ENCODE data around the gene ZMYND11.
"Not testable (repeated sequence)": the region's sequence is repeated elsewhere in the genome, so short reads cannot be mapped to it uniquely, and the experiment has no call there.

The ZMYND11 gene

DNA sequence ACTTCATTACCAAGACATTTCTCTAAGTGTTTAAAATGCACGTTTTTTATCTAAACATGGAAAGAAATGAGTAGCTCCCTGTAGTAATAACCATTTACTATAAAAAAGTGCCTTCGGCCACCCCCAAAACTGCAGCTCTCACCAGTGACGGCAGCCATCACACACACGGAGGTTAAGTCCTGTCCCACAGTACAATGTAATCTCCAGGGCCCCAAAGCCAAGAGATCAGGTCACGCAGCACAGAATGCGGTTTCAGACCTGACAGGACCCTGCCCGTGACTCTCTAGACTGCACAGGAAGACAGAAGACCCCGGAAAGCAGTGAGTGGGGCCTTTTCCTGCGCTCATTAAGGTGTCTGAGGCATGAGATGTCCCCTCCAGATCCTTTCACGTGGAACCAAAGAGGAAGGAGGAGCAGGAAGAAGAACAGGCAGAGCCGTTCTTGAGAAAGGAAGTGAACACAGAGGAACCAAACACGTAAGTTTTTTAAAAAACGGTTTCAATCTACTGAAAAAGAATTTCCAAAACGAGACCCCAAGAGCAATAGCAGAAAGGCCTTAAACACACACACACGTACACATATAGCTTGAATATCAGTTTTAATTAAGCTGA lies 125.7 kb downstream of the ZMYND11 start:
- peak; percentile 62 for DNase-seq

DNA sequence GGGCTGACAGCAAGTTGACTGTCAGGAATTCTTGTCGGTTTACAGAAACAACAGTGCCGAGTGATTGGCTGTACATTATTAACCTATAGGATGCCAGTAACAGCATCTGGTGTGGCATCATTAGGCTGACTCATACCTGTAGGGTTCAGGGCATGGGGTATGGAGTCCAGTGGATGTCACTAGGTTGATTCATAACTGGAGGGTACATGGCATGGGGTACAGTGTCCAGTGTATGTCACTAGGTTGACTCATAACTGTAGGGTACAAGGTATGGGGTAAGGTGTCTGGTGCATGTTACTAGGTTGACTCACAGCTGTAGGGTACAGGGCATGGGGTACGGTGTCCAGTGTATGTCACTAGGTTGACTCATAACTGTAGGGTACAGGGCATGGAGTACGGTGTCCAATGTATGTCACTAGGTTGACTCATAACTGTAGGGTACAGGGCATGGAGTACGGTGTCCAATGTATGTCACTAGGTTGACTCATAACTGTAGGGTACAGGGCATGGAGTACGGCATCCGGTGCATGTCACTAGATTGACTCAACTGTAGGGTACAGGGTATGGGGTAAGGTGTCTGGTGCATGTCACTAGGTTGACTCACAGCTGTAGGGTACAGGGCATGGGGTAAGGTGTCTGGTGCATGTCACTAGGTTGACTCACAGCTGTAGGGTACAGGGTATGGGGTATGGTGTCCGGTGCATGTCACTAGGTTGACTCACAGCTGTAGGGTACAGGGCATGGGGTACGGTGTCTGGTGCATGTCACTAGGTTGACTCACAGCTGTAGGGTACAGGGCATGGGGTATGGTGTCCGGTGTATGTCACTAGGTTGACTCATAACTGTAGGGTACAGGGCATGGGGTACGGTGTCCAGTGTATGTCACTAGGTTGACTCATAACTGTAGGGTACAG lies 129.2 kb downstream of the ZMYND11 start:
- DNase-seq: not testable (repeated sequence)

DNA sequence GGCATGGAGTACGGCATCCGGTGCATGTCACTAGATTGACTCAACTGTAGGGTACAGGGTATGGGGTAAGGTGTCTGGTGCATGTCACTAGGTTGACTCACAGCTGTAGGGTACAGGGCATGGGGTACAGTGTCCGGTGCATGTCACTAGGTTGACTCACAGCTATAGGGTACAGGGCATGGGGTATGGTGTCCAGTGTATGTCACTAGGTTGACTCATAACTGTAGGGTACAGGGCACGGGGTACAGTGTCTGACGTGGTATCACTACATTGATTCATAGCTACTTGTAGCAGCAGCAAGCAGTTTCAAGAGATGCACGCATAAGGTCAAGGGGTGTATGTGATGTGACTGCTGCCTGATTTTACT lies 129.8 kb downstream of the ZMYND11 start:
- DNase-seq: not testable (repeated sequence)

DNA sequence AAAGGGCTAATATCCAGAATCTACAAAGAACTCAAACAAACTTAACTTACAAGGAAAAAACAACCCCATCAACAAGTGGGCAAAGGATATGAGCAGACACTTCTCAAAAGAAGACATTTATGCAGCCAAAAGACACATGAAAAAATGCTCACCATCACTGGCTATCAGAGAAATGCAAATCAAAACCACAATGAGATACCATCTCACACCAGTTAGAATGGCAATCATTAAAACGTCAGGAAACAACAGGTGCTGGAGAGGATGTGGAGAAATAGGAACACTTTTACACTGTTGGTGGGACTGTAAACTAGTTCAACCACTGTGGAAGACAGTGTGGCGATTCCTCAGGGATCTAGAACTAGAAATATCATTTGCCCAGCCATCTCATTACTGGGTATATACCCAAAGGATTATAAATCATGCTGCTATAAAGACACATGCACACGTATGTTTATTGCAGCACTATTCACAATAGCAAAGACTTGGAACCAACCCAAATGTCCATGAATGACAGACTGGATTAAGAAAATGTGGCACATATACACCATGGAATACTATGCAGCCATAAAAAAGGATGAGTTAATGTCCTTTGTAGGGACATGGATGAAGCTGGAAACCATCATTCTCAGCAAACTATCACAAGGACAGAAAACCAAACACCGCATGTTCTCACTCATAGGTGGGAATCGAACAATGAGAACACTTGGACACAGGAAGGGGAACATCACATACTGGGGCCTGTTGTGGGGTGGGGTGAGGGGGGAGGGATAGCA lies 130.7 kb downstream of the ZMYND11 start:
- DNase-seq: not testable (repeated sequence)

DNA sequence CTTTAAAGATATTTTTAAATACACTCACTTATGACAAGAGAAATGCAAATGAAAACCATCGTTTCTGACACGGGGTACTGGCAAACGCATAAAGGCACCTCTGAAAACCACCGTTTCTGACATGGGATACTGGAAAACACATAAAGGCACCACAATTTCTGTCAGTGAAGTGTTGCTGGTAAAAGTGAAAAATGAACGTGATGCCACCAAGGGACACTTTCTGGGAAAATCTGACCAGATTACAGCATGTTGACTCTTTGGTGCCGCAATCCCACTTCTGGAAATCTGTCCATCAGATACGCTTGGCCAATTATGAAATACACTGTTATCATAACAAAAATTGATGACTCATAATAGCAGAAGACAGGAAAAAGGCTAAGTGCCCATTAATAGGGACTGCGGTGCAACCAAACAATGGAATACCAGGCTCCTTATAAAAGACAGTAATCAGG lies 131.7 kb downstream of the ZMYND11 start:
- DNase-seq: no peak

DNA sequence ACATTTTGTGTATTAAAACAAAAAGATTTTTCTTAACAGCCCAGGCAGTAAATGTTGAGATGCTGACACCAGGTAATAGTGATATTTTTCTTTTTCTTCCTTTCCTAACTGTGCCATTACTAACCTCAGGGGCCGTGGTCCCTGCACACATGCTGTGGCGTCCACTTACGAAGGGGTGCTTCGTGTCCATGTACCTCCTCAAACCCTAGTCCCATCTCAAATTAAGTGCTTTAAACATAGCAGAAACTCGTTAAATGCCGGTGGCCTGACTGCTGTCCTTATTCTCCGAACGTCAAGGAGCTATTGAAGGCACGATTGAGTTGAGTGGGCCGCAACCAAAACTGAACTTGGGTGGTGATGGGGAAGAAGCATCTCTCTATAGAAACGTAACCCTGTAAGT lies 132.4 kb downstream of the ZMYND11 start:
- DNase-seq: no peak

DNA sequence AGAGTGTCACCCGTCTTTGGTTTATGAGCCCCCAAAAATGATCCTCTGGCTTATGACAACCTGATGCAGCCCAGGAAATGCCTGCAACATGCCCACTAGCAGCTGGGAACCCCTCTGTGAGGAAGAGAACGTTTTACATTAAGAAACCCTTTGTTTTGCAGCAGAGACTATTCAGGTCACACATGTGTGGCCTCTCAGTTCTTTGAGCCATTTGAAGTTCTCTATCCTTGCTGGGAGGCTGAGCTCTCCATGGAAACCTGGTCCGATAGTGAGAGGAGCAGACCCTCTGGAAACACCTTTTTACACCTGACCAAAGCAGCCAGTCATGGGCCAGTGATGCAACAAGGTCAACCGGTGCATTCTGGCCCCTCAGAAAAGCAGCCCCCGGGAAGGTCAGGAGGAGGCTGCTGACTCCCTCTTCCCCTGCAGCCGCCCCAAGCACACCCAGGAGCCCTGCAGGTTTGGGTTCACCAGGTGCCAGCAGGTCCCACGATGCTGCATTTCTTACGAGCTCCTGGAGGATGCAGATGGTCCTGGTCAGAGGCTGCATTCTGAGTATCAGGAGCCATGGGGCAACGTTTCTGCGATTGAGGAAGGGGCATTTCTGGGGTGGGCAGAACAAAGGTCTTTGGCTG lies 134.3 kb downstream of the ZMYND11 start:
- DNase-seq: no peak

DNA sequence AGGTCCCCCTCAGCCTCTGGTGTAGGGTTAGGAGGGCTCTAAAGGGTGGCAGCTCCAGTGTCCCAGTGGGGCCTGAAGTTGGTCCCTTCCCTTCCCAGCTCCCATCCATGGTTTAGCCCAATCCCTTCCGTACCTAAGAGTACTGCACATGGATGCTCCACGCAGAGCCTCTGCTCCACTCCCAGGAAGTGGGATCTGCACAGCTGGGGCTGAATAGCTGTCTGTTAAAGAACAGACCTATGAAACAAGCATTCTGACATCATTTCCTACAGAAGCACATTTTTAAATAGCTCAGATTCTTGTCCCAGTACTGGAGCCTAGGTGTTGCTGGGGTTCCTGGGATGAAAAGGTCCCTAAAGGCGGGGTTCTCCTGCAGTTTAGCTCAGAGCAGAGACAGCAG lies 135.9 kb downstream of the ZMYND11 start:
- no peak for DNase-seq

DNA sequence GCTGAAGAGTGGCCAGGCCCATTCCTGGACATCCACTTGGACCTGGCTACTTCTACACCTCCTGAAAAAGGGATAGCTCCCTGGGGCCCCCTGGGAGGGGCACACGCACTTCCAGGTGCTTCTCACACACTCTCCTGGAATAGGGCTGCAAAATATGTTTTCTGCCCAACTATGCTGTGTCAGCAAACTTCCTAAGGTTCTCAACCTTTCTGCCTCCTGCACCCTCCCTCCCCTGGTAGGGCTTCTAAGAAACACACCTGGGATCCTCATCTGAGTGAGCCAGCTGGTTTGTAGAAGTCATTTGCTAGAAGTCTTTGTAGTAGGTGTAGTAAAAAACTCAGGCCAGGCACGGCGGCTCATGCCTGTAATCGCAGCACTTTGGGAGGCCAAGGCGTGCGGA lies 136.5 kb downstream of the ZMYND11 start:
- DNase-seq: no peak

DNA sequence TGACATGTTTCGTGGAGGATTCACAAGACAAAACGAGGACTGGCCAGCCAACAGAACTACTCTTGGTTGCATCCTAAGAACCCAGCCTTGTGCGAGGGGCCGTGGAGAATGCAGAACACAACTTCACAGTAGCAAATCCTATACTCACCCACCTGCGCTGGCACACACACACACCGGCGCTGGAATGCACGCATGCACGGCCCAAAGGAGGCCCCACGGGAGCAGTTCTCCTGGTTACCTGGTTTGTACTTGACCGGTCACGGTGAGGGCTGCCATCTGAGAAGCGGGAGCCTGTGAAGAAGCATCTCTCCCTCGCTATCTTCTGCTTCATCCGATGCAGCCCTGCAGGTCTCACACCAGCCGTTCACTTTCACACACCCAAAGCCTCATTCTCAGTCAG lies 137.8 kb downstream of the ZMYND11 start:
- no peak for DNase-seq

DNA sequence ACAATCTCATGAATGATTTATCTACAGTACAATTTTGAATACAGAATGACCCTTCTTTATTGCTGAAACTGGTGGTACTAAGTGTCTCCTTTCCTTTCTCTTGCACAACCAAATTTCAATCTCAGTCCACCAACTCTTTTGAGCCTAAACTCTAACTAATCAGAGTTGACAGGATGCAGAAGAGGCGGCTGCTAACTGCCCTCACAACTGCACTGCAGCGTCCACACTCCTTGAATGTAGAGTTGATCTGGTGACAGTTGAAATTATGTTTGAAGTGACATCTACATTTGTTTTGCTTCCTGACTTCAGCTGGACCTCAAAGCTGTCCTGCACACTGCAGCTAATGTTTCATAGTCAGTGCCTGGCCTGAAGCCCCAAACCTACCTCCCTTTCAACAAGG lies 139.6 kb downstream of the ZMYND11 start:
- DNase-seq: no peak

DNA sequence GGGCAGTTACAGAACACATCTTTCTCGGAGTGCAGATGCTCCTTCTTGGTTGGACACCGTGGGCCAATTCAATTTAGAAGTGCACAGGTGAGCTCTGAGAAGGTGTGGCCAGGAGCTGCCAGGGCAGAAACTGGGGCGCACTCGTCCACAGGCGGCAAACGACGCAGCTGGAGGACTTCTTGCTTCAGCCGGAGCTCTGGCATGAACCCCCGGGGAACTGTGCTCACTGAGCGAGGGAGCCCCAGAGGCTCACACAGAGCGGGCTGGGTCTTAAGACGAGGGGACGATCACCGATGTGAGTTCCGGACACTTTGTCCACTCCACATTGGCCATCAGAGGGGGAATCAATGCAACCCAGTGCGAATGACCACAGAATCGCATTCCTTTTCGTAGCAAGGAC lies 140.4 kb downstream of the ZMYND11 start:
- no peak for DNase-seq

DNA sequence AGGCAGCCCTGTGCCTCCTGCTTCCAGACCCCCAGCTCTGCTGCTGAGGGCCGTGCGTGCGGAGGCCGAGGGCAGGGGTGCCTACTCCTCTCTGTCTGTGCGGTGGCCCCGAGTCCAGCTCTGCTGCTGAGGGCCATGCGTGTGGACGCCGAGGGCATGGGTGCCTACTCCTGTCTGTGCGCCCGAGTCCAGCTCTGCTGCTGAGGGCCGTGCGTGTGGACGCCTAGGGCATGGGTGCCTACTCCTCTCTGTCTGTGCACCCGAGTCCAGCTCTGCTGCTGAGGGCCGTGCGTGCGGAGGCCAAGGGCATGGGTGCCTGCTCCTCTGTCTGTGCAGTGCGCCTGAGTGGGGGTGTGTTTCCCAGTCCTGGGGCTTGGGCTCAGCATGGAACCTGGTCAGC lies 142.7 kb downstream of the ZMYND11 start:
- DNase-seq: no peak

DNA sequence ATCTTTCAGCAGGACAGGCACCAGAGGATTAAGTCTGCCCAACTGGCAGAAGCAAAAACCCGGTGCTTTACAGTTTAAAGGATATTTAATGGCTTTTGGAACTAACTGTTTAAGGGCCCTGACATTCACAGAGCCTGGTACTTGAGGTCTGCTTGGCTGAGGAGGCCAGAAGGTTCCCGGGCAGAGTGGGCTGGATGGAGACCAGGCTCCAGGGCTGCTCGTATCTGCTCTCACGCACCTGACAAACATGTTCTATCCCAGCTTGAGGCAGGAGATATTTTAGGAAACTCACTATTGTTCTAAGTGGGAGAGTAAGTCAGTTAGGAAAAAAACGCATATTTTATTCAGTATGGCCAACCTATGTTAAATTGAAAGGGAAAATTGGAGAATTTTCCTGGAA lies 143.5 kb downstream of the ZMYND11 start:
- no peak for DNase-seq

DNA sequence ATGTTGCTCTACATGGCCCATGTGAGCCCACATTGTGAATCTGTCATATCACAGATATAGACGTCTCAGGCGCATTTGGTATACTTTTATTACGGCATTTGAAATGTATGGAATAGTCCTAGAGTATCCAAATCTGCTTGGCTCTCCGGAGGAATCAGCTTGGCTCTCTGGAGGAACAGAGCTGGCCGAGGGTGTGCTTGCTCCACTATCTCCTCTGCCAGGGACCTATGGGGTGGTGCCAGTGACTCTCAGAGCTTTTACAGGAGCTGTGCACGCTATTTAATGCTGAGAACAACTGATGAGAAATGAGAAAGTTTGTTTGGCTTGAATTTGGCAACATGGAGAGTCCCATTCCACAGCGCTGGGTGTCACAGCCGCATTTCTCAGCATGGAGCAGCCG lies 144.0 kb downstream of the ZMYND11 start:
- no peak for DNase-seq

DNA sequence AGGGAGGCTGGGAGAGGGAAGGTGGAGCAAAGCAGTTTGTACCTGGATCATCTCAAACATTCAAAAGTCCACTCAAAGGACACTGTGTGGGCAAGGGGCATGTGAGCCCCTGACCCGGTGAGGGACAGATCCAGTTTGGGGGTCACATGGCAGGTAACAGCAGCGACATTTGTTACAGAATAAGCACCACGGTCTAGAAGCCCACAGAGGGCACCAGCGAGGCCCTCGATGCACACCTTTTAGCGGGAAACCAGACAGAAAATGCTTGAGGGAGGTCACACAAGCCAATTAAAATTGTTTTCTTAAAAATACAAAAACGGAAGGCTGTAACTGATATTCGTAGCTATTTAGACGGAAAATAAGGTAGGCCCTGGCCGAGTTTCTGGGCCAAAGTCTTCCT lies 144.4 kb downstream of the ZMYND11 start:
- DNase-seq: no peak

DNA sequence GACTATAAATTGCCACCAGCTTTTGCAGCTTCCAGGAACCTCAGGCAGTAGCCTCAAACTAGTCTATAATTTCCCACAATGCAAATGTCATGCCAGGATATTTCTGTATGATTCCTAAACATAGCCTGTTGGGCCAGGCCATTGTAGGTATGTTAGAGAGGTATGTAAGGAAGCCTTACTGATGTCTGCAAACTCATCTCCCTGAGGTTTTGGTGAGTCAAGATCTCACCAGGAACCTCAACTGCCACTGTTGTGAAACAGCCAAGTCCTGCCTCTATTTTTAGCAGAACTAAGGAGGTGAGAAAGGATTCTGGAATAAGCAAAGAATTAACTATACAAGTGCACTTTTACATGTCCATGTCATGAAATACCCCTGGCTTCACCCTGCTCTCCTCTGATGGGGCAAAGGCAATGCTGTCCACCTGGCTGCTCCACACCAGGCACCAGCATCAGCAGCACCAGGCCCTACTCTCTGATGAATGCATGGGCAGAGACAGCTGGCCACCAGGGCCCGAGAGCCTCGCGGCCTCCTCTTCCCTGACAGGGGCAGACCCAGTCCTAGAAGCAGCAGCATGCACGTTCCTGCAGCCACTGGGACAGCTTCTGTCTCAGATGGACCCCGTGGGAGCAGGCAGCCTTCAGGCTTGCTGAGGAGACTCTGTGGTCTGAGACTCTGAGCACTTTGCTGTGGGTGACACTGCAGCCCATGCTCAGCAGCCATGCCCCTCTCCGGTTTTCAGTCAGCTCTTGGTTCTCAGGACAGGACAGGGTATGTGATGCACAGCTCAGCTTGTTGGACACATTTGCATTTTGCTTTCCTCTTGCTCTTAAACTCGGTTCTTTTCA lies 147.3 kb downstream of the ZMYND11 start:
- DNase-seq: peak; percentile 64

DNA sequence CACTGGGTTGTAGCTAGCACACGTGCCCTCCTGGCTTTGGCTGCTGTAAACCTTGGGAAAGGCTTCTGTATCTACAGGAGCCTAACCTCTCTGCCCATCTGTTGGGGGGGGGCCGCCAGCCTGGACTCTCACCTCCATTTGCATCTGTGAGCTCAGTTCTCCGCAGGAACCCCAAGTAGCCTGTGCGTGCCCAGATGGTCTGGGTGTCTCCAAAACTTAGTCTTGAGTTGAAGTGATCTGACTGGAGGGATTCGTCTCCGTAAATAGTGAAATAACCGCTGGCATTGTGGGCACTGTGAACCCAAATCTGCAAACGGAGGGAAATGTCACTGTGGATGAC lies 147.9 kb downstream of the ZMYND11 start:
- no peak for DNase-seq

DNA sequence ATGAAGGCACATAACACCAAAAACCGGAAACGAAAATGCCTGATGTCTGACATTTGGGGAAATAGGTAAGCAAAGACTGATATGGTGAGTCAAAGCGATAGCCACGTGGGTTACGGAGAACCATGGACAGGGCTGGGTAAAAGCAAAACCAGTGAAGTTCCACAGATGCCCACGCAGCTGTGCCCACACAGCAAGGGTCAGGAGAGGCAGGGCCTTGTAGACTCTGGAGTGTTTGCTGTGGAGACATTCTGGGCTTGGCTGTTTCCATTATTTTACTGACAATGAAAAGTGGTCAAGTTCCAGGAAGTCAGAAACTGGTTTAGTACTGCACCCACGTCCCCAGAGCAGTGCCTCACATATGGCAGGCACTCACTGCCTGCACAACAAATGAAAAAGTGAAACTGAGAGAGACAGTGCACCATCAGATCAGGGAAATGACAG lies 148.7 kb downstream of the ZMYND11 start:
- peak; percentile 93 for DNase-seq

DNA sequence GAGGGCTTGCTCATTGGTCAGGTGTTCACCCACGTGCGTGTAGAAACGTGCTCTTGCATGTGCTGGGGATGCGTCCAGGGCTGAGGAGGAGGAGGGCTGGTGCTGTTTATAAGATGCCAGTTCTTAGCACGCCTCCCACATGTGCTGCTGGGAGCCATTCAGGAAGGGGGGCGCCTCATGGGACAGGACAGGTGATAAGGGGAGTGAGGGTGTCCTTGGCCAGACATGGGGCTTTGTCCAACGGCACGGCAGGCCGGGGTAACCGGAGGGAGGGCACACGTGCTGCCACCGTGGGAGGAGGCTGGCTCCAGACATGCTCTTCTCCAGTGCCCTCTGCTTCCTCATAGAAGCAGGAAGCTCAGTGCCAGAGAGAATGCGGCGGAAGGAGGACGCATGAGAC lies 150.0 kb downstream of the ZMYND11 start:
- DNase-seq: no peak

DNA sequence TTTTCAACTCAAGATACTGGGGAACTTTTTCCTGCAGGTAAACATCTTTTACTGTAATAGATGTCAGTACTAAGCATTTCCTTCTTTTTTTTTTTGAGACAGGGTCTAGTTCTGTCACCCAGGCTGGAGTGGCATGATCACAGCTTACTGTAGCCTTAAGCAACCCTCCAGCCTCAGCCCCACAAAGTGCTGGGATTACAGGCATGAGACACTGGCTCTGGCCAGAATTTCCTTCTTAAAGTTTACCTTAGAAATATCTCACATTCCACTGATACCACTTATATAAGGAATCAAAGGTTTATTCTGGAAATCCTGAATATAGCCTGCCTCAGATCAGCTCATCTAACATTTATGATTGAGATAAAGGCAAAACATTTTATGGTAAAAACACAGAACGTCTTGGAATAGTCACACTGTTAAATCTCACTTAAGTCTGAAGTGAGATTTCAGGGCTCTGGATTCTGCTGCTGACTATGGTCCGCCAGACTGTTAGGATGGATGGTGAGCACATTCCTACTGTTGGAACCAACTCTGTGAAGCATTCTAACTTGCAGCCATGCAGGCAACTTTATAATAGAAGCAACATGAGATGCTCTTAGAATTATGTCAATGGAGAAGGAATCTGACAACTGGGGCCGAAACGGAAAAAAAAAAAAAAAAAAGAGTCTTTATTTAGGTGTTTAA lies 151.9 kb downstream of the ZMYND11 start:
- DNase-seq: no peak

DNA sequence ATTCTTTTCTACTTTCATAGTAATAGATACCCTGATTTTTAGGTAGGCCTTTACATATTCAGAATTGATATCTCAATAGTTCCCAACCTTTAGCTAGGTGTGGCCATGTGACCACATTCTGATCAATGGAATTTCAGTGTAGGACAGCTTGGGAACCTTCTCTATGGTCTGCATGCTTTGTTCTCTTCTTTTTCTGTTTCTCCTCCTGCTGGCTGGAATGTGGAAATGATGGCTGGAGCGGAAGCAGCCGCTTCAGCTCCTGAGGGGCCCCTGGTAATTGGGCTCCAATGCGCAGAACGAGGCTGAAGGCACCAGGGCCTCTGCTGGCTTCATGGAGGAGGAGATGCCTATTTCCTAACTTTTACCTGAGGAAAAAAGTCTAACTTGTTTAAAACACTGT lies 152.6 kb downstream of the ZMYND11 start:
- DNase-seq: no peak

Data from MV-4-11 (cell line).